D721Med (cell line): ENCODE results near the gene CLMP.

ENCODE experiments used
- DNase-seq: peaks from one replicate; pipeline ENCODE4 v3.0.0; 2011; ENCODE audit warnings: low spot score; ENCODE audit not compliant: insufficient read length
- FAIRE-seq: peaks from 2 replicates; lab custom pipeline; 2011; peaks lifted over from hg19 to GRCh38; lab: Jason Lieb, UNC
- CTCF ChIP-seq: IDR thresholded peaks from 2 replicates; pipeline ENCODE4 v1.5.1; 2012; ENCODE audit warnings: mild to moderate bottlenecking, control low read depth; ENCODE audit not compliant: insufficient read depth; ENCODE audit errors: missing control alignments

The CLMP gene

GRCh38 chr11:123084454-123084853, 110.6 kb downstream of the CLMP start:
- TF ChIP-seq CTCF: no peak
- no peak for DNase-seq
- no peak for FAIRE-seq

GRCh38 chr11:123083623-123084029, 111.4 kb downstream of the CLMP start:
- DNase-seq: no peak
- no peak for FAIRE-seq

GRCh38 chr11:123082977-123083376, 112.1 kb downstream of the CLMP start:
- no peak for FAIRE-seq
- TF ChIP-seq CTCF: no peak
- DNase-seq: no peak

More at GRCh38 chr11:123083623-123084029, 111.4 kb downstream of the CLMP start:
- no peak for TF ChIP-seq CTCF

- no peak for DNase-seq
- no peak for FAIRE-seq
- TF ChIP-seq CTCF: no peak
These were observed 115.0 kb downstream of the CLMP start for GRCh38 chr11:123080015-123080414.

- FAIRE-seq (no peak), DNase-seq (no peak)
- no peak for TF ChIP-seq CTCF
These were observed 118.6 kb downstream of the CLMP start for GRCh38 chr11:123076484-123076883.

GRCh38 chr11:123073343-123074057, 121.5 kb downstream of the CLMP start:
- DNase-seq: no peak
- FAIRE-seq: no peak
- TF ChIP-seq CTCF: no peak

GRCh38 chr11:123072762-123073161, 122.3 kb downstream of the CLMP start:
- FAIRE-seq: no peak
- no peak for TF ChIP-seq CTCF
- no peak for DNase-seq
